ENCODE measurements around the gene IDI1. TPM values are rescaled to one million over a fixed set of nuclear protein-coding genes. Genes with fewer than 3 reads are reported as not detected.

IDI1 gene
- 38.1 and 48.9 TPM in 2 replicates for total RNA-seq

DNA sequence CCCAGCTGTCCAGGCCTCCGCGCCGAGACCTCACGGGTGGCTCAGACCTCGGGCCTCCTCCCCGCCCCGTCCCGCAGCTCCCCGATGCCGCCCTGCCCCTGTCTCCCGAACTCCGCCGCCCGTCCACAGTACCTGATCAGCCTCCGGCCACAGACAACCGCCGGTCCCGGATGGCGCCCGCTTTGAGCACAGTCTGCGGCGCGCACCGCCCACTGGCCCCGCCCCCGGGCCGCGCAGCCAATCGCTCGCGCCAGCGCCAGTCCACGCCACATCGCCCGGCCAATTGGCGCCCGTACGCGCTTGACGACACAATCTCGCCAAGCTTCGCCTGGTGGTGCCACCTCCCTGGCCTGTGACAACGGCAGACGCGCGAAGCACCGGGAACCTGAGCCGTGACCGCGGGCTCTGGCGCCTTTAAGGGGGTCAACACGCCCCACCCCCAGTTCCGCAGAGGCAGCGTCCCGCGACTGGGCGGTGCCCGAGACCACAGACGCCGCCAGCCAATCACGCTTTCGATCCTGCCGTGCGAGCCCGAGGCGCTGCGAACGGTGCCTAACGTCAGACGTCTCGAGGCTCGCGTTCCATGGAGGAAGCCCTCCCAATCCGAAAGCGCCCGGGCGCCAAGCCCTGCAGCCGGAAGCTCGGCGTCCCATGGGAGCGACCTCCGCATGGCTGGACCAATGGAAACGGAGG lies at the start of gene IDI1:
TSS of gene IDI1 (minus strand) at position 388 of the 693 bp plus-strand sequence. CDS start at position 272, 116 bp downstream.

DNA sequence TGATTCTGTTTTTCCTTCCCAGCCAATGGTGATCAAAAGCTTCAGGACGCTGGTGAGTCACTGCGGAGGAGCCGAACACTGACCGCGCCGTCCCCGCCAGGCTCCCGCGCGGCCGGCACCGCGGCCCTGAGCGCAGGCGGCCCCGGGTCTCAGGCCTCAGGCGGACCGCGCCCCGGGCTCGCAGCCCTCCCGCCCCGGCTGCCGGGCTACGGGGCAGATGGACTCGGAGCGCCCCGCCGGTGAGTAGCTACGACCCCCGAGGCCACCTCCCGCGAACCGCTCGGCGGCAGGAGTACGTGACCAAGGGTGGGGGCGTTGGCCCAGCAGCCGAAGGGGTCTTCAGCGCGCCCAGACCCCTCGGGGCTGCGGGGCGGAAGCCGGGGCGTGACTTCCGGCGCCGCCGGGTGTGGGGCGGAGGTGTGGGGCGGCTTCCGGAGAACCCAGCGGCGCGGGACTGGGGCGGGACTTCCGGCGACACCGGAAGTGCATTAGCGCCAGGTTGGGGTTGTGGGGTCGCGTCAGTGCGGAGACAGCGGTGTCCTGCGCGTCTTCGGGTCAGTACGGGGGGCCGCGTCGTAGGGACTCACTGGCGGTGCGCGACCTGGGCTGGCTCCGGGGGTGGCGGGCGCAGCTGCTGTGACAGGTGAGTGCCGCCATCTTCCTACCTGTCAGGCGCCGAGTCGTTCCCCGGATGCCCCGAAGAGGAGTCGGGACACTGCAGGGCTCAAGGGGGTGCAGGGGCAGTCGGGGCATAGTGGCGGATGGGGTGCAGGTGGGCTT lies 7.6 kb upstream of the IDI1 start, which contains the start of gene WDR37:
TSS of gene WDR37 (plus strand) at position 60 of the 780 bp plus-strand sequence. CDS start 15,771 bp downstream, outside the sequence.

DNA sequence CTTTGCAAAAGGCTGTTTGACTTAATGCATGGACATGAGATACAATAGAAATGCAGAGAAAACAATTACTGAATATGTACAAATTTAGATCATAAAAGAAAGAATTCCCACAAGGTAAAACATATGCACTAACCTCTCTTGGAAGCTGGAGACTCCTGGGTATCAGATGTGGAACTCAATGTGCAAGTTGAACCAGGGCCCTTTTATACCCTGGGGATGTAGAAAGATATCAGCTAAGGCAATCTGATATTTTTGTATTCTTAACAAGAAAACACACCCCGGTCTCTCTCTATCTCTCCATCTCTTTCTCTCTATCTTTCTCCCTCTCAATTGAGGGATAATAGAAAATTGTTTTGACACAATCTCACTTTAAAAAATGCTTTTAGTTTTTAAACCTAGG lies 23.2 kb downstream of the IDI1 start, which contains the start of gene IDI2:
TSS of gene IDI2 (minus strand) at position 177 of the 400 bp plus-strand sequence. CDS start 1,136 bp downstream, outside the sequence.

Other genes with a start within 250 kb of the IDI1 start
- gene LARP4B, start 117.4 kb downstream of the IDI1 start, total RNA-seq = 29.3 and 43.9 TPM in 2 replicates
- 19.4 and 39.8 TPM in 2 replicates for gene GTPBP4, start 60.7 kb downstream of the IDI1 start, total RNA-seq
- gene IDI2, start 23.3 kb downstream of the IDI1 start, total RNA-seq = not detected in 2 replicates
- 12.3 and 22.4 TPM in 2 replicates for gene WDR37, start 7.3 kb upstream of the IDI1 start, total RNA-seq